GM19025 (cell line): ENCODE measurements around the gene ZNF394.
A peak's percentile ranks its signal among the peaks of the same experiment; 100 is the strongest.
"Not testable (repeated sequence)": the region's sequence is repeated elsewhere in the genome, so short reads cannot be mapped to it uniquely, and the experiment has no call there.

ENCODE experiments used
- ATAC-seq: cut with Tn5 transposase; IDR thresholded peaks from one replicate; pipeline ENCODE4 v1.9.1; 2021; ENCODE audit warnings: mild to moderate bottlenecking, low read depth, moderate library complexity; ENCODE audit not compliant: unreplicated experiment

The ZNF394 gene

DNA sequence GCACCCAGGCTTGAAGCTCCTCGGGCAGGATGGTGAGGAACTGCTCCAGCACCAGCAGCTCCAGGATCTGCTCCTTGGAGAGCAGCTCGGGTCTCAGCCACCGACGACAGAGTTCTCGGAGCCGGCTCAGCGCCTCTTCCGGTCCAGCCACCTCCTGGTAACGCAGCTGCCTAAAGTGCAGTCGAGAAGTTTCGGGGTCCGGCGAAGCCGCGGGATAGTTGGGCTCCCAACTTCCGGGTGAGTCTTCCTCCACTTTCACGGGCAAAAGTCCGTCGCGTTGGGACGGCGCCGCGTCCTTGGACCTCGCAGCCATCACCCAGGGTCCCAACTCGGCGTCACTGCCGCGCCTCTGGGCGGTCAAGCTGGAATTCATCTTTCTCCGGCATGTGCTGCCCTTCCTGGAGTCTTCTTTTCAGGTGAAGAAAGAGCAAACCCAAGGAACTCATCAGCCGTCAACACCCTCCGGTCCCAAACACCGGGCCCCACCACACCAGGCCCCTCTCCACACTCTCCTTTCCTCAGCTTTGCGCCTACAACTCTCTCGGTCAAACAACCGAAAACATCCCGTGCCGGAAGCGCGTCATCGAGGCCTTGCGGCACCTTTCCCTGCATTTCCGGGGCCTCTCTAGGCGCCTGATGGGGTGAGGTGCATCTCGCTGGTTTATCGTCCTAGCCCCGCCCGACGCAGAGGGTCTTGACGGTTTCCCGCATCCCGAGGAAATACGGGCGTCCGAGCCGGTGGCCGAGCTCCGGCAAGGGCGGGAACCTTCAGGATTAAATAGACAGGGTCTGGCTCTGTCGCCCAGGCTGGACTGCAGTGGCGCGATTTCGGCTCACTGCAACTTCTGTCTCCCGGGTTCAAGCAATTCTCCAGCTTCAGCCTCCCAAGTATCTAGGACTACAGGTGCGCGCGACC lies at the start of gene ZNF394:
ZNF394 (minus strand) TSS at position 561 of the 916 bp plus-strand sequence; CDS start at position 373, 188 bp downstream.
- ATAC-seq, result peak; percentile 32

DNA sequence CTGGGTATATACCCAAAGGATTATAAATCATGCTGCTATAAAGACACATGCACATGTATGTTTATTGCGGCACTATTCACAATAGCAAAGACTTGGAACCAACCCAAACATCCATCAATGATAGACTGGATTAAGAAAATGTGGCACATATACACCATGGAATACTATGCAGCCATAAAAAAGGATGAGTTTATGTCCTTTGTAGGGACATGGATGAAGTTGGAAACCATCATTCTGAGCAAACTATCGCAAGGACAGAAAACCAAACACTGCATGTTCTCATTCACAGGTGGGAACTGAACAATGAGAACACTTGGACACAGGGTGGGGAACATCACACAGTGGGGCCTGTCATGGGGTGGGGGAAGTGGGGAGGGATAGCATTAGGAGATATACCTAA lies 49.5 kb upstream of the ZNF394 start:
- ATAC-seq, result not testable (repeated sequence)

- not testable (repeated sequence) for ATAC-seq
Observed at GRCh38 chr7:99545308-99545707, 45.2 kb upstream of the ZNF394 start.

- no peak for ATAC-seq
Observed at GRCh38 chr7:99543916-99544315, 43.8 kb upstream of the ZNF394 start.

GRCh38 chr7:99543081-99543671 lies 43.1 kb upstream of the ZNF394 start:
- no peak for ATAC-seq

DNA sequence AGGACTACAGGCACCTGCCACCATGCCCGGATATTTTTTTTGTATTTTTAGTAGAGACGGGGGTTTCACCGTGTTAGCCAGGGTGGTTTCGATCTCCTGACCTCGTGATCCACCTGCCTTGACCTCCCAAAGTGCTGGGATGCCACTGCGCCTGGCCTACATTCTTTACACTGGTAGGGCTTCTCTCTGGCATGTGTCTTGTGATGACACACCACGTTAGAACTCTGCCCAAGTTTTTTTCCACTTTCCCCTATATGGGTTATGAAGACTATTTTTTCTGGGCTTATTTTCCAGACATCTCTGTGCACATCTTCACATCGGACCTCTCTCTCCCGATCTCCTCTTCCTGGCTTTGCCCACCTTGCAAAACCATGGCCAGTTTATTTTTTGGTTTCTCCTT lies 41.1 kb upstream of the ZNF394 start:
- no peak for ATAC-seq

DNA sequence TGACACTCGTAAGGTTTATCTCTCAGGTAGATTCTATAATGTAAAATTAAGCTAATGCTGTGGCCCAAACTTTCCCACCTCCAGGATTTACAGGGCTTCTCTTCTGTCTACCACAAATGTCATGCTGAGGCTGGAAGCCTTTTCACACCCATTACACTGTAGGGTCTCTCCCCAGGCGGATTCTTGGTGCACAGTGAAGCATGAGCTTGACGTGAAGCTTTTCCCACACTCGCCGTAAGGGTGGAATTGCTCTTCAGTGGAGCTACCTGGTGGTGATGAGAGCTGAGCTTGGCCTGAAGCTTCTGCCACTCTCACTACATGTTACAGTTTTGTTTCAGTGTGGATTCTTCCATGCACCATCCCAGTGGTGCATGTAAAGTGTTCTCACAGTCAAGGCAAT lies 40.5 kb upstream of the ZNF394 start:
- no peak for ATAC-seq

DNA sequence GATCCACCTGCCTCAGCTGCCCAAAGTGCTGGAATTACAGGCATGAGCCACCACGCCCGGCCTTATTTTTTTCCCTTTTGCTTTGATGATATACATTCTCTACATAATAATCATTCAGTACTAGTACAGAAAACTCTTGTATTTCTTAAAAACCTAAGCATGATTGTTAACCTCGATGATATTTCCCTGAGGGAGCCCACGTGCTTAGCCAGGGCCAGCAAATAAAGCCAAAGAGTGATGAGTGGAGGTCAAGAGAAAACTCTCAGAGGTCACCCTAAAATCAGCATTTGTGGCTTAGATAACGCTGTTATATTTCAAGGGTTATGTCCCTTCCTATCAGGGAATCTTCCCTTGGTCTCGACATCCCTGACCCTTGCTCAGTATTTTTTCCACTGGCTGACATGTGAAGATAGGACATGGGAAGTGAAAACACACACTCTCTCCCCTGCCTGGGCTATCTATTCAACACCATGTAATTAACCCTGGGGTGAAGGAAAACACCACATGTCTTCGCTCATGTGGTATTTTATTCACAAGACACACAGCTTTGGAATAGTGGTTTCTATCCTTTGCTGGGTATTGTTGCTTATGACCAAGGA lies 39.2 kb upstream of the ZNF394 start:
- no peak for ATAC-seq

DNA sequence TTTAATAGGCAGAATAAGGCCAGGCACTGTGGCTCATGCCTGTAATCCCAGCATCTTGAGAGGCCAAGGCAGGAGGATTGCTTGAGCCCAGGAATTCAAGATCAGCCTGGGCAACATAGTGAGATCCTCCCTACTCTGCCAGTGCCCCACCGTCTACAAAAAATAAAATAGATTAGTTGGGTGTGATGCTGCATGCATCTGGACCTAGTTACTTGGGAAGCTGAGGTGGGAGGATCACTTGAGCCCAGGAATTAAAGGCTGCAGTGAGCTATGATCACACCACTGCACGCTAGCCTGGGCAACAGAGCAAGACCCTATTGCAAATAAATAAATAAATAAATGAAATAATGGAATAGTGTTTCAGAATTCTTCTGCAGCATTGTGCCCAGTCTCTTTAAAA lies 35.6 kb upstream of the ZNF394 start:
- no peak for ATAC-seq

DNA sequence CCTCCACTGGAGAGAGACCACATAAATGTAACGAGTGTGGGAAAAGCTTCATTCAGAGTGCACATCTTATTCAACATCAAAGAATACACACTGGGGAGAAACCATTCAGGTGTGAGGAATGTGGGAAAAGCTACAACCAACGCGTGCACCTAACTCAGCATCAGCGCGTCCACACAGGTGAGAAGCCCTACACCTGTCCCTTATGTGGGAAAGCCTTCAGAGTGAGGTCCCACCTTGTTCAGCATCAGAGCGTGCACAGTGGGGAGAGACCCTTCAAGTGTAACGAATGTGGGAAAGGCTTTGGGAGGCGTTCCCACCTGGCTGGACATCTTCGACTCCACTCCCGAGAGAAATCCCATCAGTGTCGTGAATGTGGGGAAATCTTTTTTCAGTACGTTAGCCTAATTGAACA lies 31.3 kb upstream of the ZNF394 start:
- no peak for ATAC-seq

DNA sequence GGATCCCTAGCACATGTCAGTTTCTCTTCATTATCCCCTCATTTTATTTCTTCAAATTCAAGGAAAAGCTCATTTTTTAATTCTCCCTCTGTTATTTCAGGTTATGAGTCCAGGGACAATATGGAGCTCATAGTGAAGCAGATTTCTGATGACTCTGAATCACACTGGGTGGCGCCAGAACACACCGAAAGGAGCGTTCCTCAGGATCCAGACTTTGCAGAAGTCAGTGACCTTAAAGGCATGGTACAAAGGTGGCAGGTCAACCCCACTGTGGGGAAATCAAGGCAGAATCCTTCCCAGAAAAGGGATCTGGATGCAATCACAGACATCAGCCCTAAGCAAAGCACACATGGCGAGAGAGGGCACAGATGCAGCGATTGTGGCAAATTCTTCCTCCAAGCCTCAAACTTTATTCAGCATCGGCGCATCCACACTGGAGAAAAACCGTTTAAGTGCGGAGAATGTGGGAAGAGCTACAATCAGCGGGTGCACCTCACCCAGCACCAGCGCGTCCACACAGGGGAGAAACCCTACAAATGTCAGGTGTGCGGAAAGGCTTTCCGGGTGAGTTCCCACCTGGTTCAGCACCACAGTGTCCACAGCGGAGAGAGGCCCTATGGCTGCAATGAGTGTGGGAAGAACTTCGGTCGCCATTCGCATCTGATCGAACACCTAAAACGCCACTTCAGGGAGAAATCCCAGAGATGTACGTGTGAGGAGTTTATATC lies 25.8 kb upstream of the ZNF394 start:
- ATAC-seq, result no peak

DNA sequence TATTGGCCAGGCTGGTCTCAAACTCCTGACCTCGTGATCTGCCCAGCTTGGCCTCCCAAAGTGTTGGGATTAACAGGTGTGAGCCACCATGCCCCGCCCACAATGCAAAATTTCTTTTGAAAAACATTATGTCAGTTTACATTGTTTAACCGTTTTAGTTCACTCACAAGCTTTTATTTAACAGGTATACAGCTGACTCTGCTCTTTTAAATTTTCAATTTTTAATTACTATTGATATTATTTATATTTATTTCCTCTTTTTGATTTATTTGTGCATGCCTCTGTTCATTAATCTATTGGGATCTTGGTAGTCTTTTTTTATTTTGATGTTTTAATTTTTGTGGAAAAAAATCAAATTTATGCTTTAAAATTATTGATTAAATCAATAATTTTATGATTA lies 21.3 kb upstream of the ZNF394 start:
- no peak for ATAC-seq

DNA sequence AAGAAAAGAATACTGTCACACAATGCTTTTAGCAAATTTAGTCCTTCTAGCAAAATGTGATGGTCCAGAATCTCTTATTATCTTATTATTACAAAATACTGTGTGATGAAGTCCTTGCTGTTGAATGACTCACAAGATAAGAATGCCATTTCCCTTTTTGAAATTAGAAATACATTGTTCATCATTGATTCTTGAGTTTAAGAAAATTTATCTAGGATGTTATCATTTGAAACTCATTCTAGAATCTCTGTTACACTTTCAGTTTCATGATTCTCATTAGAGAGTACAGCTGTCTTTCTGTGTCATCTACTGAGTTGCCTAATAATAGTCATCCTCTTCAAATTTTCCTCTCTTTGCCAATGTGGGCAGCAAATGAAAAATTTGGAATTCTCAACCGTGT lies 14.0 kb upstream of the ZNF394 start:
- no peak for ATAC-seq

- ATAC-seq, result no peak
Observed at GRCh38 chr7:99505324-99505662, 5.2 kb upstream of the ZNF394 start.

DNA sequence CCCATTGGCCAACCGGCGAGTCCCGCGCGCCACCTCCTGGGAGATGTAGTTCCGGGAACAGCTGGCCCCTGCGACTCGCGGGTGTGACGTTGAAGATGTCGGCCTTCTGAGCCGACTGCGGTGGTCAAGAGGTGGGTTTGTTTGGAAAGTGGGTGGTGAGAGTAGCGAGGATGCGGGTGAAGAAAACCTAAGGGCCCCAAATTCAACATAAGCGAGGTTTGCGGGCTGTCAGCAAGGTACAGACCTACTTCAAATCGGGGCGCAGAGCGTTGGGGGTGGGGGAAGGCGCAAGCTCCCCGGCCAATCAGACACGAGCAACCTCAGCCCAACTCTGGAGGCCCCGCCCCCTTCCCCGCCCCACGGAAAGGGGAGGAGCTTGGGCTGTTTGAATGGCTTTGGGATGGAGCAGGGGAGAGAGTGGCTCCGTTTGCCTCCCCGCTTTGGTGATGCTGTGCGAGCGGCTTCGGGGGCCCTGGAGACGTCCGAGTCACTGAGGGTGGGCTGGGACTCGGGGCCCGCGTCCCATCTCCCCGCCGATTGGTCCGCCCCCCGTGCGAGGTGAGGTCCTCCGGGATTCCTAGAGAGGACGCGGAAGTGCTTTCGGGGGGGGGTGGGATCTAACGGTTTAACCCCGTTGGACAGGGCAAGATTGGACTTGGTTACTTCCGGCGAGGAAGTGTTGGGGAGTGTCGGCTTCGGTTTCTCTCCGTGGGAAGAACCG lies 4.7 kb upstream of the ZNF394 start, which contains the start of gene ZKSCAN5:
ZKSCAN5 (plus strand) TSS at position 60 of the 721 bp plus-strand sequence. CDS start 1,383 bp downstream, outside the sequence.
- ATAC-seq, result peak; percentile 80

DNA sequence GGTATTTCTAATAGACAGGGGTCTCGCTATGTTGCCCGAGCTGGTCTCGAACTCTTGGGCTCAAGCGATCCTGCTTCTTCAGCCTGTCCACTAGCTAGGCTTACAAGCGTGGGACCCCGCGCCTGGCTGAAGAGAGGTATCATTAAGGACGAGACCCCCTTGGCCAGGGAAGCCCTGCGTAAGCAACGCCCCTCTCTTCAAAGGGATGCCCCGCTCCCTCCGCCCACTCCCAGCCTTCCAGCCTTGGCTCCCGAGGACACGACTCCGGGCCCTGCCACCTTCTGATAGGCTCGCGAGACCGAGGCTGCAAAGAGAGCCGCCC lies 4.2 kb upstream of the ZNF394 start:
- no peak for ATAC-seq

GRCh38 chr7:99501236-99501635 lies 1.2 kb upstream of the ZNF394 start:
- ATAC-seq, result not testable (repeated sequence)

GRCh38 chr7:99500637-99501009 lies 542 bp upstream of the ZNF394 start:
- no peak for ATAC-seq

GRCh38 chr7:99499371-99499720 lies 735 bp downstream of the ZNF394 start:
- ATAC-seq, result no peak

GRCh38 chr7:99498546-99498944 lies 1.5 kb downstream of the ZNF394 start:
- no peak for ATAC-seq
